T-cell (primary cell): ENCODE data around the gene PPP3CA. TPM values are rescaled to one million over a fixed set of nuclear protein-coding genes. Genes with fewer than 3 reads are reported as not detected.

Experiments
- ATAC-seq, 4 experiments: fragments of 200-7000 bp in 3 of 4; fragments of 150-1000 bp in 1 of 4; cut with Tn5 transposase; replicated peaks in 1 of 4; 1 replicate in 3 of 4; 2 replicates in 1 of 4; pipeline ENCODE4 v1.10.0; 2021; ENCODE audit warnings: moderate library complexity in 3 of 4, mild to moderate bottlenecking in 2 of 4, moderate number of reproducible peaks in 1 of 4
- CTCF ChIA-PET, 2 donors: fragments of 300-600 bp; sonication (Branson Sonifier 250); formaldehyde crosslinking; loops; one replicate each; lab custom pipeline; 2022; ENCODE audit warnings: antibody characterized with exemption in 2 of 2; lab: Charles Lee
- POLR2A ChIA-PET, 2 donors: fragments of 300-600 bp; sonication (Branson Sonifier 250); formaldehyde crosslinking; loops; one replicate each; lab custom pipeline; 2022; ENCODE audit warnings: antibody characterized with exemption in 2 of 2; lab: Charles Lee
- DNase-seq, 35 experiments: peaks; one replicate each; pipeline versions ENCODE4 v3.0.0 to v3.0.0-alpha.2; 2013 to 2023
- H3K27ac ChIP-seq: one replicate; pipeline ENCODE4 v1.5.1; 2013; ENCODE audit warnings: low read length
- H3K27me3 ChIP-seq, 2 experiments: replicated peaks in 1 of 2; 1 replicate in 1 of 2; 2 replicates in 1 of 2; pipeline versions ENCODE4 v1.6.1 to v1.7.0; 2013; ENCODE audit warnings: low read length in 1 of 2, mixed read lengths in 1 of 2; ENCODE audit not compliant: control insufficient read depth in 2 of 2, insufficient read depth in 2 of 2; ENCODE audit errors: extremely low read depth in 1 of 2
- H3K36me3 ChIP-seq, 2 donors: 1 replicate in 1 of 2; 2 replicates in 1 of 2; pipeline versions ENCODE4 v1.6.1 to v1.7.0; 2013; ENCODE audit warnings: low read length in 1 of 2; ENCODE audit not compliant: control insufficient read depth in 2 of 2, insufficient read depth in 1 of 2; ENCODE audit errors: extremely low read depth in 1 of 2
- H3K4me1 ChIP-seq, 2 experiments: 1 replicate in 1 of 2; 2 replicates in 1 of 2; pipeline versions ENCODE4 v1.6.1 to v1.7.0; 2013; ENCODE audit warnings: low read length in 2 of 2, mixed read lengths in 1 of 2; ENCODE audit not compliant: insufficient read depth in 2 of 2, control insufficient read depth in 1 of 2; ENCODE audit errors: extremely low read depth in 1 of 2
- H3K4me3 ChIP-seq, 2 donors: 1 replicate in 1 of 2; 2 replicates in 1 of 2; pipeline versions ENCODE4 v1.5.1 to v1.7.0; 2013; ENCODE audit warnings: mild to moderate bottlenecking in 2 of 2, low read length in 1 of 2, moderate library complexity in 1 of 2; ENCODE audit not compliant: control insufficient read depth in 1 of 2; ENCODE audit errors: extremely low read depth in 1 of 2
- H3K9me3 ChIP-seq: 2 replicates; pipeline ENCODE4 v1.7.0; 2013
- H3K27ac Mint-ChIP-seq, 2 donors: one replicate each; pipeline ENCODE4 v1.8.0; 2020 to 2021; ENCODE audit warnings: mild to moderate bottlenecking in 2 of 2, mixed read lengths in 2 of 2
- H3K27me3 Mint-ChIP-seq, 2 donors: one replicate each; pipeline ENCODE4 v1.8.0; 2021 to 2022; ENCODE audit warnings: mixed read lengths in 2 of 2
- H3K36me3 Mint-ChIP-seq: one replicate; pipeline ENCODE4 v1.8.0; 2021; ENCODE audit warnings: mixed read lengths
- H3K4me1 Mint-ChIP-seq, 3 donors: one replicate each; pipeline ENCODE4 v1.8.0; 2020 to 2022; ENCODE audit warnings: mixed read lengths in 3 of 3, mild to moderate bottlenecking in 1 of 3
- H3K4me3 Mint-ChIP-seq, 3 donors: one replicate each; pipeline ENCODE4 v1.8.0; 2020 to 2022; ENCODE audit warnings: mild to moderate bottlenecking in 3 of 3, mixed read lengths in 3 of 3, moderate library complexity in 3 of 3
- H3K9me3 Mint-ChIP-seq, 3 donors: one replicate each; pipeline ENCODE4 v1.8.0; 2020 to 2022; ENCODE audit warnings: mixed read lengths in 3 of 3
- WGBS: methylation state at CpG from one replicate; pipeline ENCODE4 v1.1.5; 2013; ENCODE audit warnings: missing lambda C conversion rate; ENCODE audit not compliant: insufficient coverage; 5-methylcytosine and 5-hydroxymethylcytosine counted together
- total RNA-seq, 35 experiments: library from RNA in 6 of 35; stranded (reverse) in 6 of 35; fragments of 120-200 nt in 1 of 35; gene quantifications; one replicate each; pipeline versions ENCODE4 v1.2.1 to v1.2.4 and lab custom pipeline; 2013 to 2026

Gene PPP3CA
- total RNA-seq, 5 donors from 2014 or later (not counting 1 experiment from before 2014, with no cell fraction given): 28.2 to 35.7 (median 33.5) TPM

GRCh38 chr4:101251261-101251660 lies 96.1 kb downstream of the PPP3CA start:
- Histone ChIP-seq H3K27ac (no peak overlapping the region), H3K4me1 (no peaks in the 10 kb centered on the region), H3K4me3 (no peak overlapping the region), H3K9me3 (no peaks in the 10 kb centered on the region), H3K27me3 (no peaks in the 10 kb centered on the region), H3K36me3 (no peaks in the 10 kb centered on the region)
- peaks cover 29 to 35% (median 30%) of the 10 kb centered on the region in 3 donors for H3K4me1 Mint-ChIP-seq
- no CpG with 5 or more reads among the region's 3 CpGs for WGBS
- H3K4me3 Mint-ChIP-seq: no peak overlapping the region
- H3K9me3 Mint-ChIP-seq: no peaks in the 10 kb centered on the region
- H3K36me3 Mint-ChIP-seq: peaks cover 3% of the 10 kb centered on the region
- H3K27ac Mint-ChIP-seq: no peak overlapping the region
- POLR2A ChIA-PET: no interaction called here
- no peak for DNase-seq
- no peaks in the 10 kb centered on the region for H3K27me3 Mint-ChIP-seq
- CTCF ChIA-PET: no interaction called here
- no peak for ATAC-seq

- Mint-ChIP-seq H3K9me3 (no peaks in the 10 kb centered on the region), H3K27me3 (no peaks in the 10 kb centered on the region), H3K4me3 (no peak overlapping the region), H3K4me1 (peaks cover 32 to 48% (median 34%) of the 10 kb centered on the region in 3 donors), H3K36me3 (peaks cover 3% of the 10 kb centered on the region), H3K27ac (no peak overlapping the region)
- no peak overlapping the region for H3K4me3 ChIP-seq
- no peak for ATAC-seq
- H3K36me3 ChIP-seq: no peaks in the 10 kb centered on the region
- H3K27me3 ChIP-seq: no peaks in the 10 kb centered on the region
- no peak for DNase-seq
- POLR2A ChIA-PET: no interaction called here
- H3K27ac ChIP-seq: no peak overlapping the region
- no CpG with 5 or more reads among the region's 5 CpGs for WGBS
- H3K9me3 ChIP-seq: no peaks in the 10 kb centered on the region
- peaks cover 0 to 2% of the 10 kb centered on the region in 2 experiments for H3K4me1 ChIP-seq
- CTCF ChIA-PET: interaction anchor here (0.6 kb wide), 2 partner anchors 16 to 66 kb away, joined by 3 to 9 read pairs; no protein-coding TSS in a partner anchor
Measured at GRCh38 chr4:101244349-101244748, 103.0 kb downstream of the PPP3CA start.

DNA sequence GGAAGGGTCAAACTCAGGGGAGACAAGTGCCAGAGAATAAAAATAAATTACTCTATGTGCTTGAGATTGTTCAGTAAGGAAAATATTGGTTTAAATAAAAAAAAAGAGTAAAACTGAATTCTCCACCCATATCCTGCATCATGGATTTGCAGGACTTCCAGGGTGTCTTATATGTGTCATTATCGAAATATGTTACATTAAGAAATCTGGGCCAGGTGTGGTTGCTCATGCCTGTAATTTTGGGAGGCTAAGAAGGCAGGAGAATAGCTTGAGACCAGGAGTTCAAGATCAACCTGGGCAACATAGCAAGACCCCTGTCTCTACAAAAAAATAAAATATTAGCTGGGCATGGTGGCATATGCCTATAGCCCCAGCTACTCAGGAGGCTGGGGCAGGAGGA lies 104.9 kb downstream of the PPP3CA start:
- H3K27ac ChIP-seq: no peak overlapping the region
- H3K4me3 ChIP-seq: no peak overlapping the region
- H3K27ac Mint-ChIP-seq: no peak overlapping the region
- no peaks in the 10 kb centered on the region for H3K27me3 Mint-ChIP-seq
- H3K4me3 Mint-ChIP-seq: no peak overlapping the region
- no peak for ATAC-seq
- CTCF ChIA-PET: no interaction called here
- H3K4me1 Mint-ChIP-seq: peaks cover 45 to 53% (median 47%) of the 10 kb centered on the region in 3 donors
- POLR2A ChIA-PET: no interaction called here
- DNase-seq: no peak
- no peaks in the 10 kb centered on the region for H3K27me3 ChIP-seq
- H3K36me3 Mint-ChIP-seq: peaks cover 2% of the 10 kb centered on the region
- no peaks in the 10 kb centered on the region for H3K9me3 ChIP-seq
- no CpG with 5 or more reads among the region's 1 CpG for WGBS
- H3K36me3 ChIP-seq: no peaks in the 10 kb centered on the region
- peaks cover 0 to 2% of the 10 kb centered on the region in 2 experiments for H3K4me1 ChIP-seq
- H3K9me3 Mint-ChIP-seq: no peaks in the 10 kb centered on the region

DNA sequence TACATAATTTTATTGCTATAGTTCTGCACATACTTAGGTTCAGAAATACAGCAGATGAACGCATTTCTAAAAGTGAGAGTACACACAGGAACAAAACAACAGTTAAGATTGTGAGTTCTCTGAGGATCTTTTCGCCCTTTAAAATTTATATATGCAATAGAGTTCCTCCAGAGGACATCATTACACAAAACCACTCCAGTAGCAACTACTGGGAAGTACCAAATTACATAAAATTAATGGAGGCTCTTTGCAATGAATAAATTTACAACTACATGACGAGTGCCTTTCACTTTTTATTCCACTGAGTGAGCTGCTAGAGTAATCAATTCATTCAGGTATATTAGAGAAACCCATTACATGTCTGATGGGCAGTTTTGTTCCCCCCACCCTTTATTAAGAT lies 107.2 kb downstream of the PPP3CA start:
- H3K36me3 ChIP-seq: no peaks in the 10 kb centered on the region
- no peak overlapping the region for H3K4me3 ChIP-seq
- CTCF ChIA-PET: no interaction called here
- H3K4me1 ChIP-seq: peaks cover 0 to 2% of the 10 kb centered on the region in 2 experiments
- POLR2A ChIA-PET: no interaction called here
- Mint-ChIP-seq H3K27me3 (no peaks in the 10 kb centered on the region), H3K9me3 (no peaks in the 10 kb centered on the region), H3K4me3 (no peak overlapping the region), H3K27ac (no peak overlapping the region), H3K36me3 (no peaks in the 10 kb centered on the region), H3K4me1 (peaks cover 42 to 49% (median 46%) of the 10 kb centered on the region in 3 donors)
- ATAC-seq (no peak), DNase-seq (no peak)
- no peaks in the 10 kb centered on the region for H3K27me3 ChIP-seq
- no peak overlapping the region for H3K27ac ChIP-seq
- H3K9me3 ChIP-seq: no peaks in the 10 kb centered on the region
- WGBS: no CpG with 5 or more reads among the region's 3 CpGs

DNA sequence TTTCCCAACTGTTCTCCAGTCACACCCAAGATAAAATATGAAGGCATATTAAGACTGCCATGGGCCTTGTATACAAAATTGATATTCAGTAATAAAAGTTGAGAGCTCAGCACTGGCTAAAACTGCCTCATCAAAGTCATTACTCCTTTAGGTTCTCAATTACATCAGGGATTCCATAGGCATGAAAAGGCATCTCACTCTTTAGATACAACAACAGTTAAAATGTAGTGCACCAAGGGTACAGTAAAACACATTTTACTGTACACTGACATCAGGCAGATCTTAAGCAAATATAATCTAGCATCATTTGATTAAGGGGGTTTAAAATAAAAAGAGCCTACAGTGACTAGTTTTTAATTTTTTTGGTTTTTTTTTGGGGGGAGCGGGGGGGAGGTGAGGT lies 107.7 kb downstream of the PPP3CA start:
- Mint-ChIP-seq H3K4me1 (peaks cover 40 to 45% (median 44%) of the 10 kb centered on the region in 3 donors), H3K27me3 (no peaks in the 10 kb centered on the region), H3K36me3 (no peaks in the 10 kb centered on the region), H3K4me3 (no peak overlapping the region), H3K9me3 (no peaks in the 10 kb centered on the region), H3K27ac (no peak overlapping the region)
- no peaks in the 10 kb centered on the region for H3K9me3 ChIP-seq
- no peaks in the 10 kb centered on the region for H3K27me3 ChIP-seq
- no peak overlapping the region for H3K4me3 ChIP-seq
- ChIA-PET POLR2A (no interaction called here), CTCF (no interaction called here)
- DNase-seq (no peak), ATAC-seq (no peak)
- H3K4me1 ChIP-seq: peaks cover 0 to 2% of the 10 kb centered on the region in 2 experiments
- no peaks in the 10 kb centered on the region for H3K36me3 ChIP-seq
- WGBS: no CpG with 5 or more reads among the region's 1 CpG
- no peak overlapping the region for H3K27ac ChIP-seq

DNA sequence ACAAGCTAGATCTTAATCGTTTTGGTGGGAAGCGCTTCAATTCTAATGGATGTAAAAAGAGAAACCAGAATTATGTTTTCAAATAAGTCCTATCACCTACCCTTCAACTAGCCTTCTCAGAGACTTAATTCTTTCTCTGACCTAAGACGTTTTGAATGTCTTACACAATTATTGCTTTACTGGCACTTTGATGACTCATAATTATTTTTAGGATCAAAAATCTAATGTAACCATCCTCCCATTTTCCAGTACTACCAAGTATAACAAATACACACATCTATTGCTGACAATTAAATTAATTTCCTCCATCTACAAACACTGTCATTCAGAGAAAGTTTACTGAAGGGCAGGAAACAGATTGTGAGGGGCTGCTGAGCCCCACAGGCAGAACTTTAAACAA lies 108.6 kb downstream of the PPP3CA start:
- H3K9me3 ChIP-seq: no peaks in the 10 kb centered on the region
- CTCF ChIA-PET: no interaction called here
- H3K4me3 ChIP-seq: no peak overlapping the region
- Mint-ChIP-seq H3K36me3 (no peaks in the 10 kb centered on the region), H3K27me3 (no peaks in the 10 kb centered on the region), H3K4me3 (no peak overlapping the region), H3K4me1 (peaks cover 36 to 44% (median 40%) of the 10 kb centered on the region in 3 donors), H3K27ac (no peak overlapping the region), H3K9me3 (no peaks in the 10 kb centered on the region)
- POLR2A ChIA-PET: no interaction called here
- no peaks in the 10 kb centered on the region for H3K36me3 ChIP-seq
- no peaks in the 10 kb centered on the region for H3K27me3 ChIP-seq
- WGBS: no CpG with 5 or more reads among the region's 3 CpGs
- DNase-seq (no peak), ATAC-seq (no peak)
- H3K27ac ChIP-seq: no peak overlapping the region
- no peaks in the 10 kb centered on the region for H3K4me1 ChIP-seq

- POLR2A ChIA-PET: interaction anchor here (0.5 to 0.6 kb wide), 2 partner anchors 67 to 90 kb away, joined by 3 to 7 read pairs; no protein-coding TSS in a partner anchor
- Histone ChIP-seq H3K27me3 (no peaks in the 10 kb centered on the region), H3K4me1 (no peaks in the 10 kb centered on the region), H3K9me3 (no peaks in the 10 kb centered on the region), H3K36me3 (no peaks in the 10 kb centered on the region), H3K4me3 (no peak overlapping the region), H3K27ac (no peak overlapping the region)
- H3K36me3 Mint-ChIP-seq: no peaks in the 10 kb centered on the region
- WGBS: 100% methylated on average over 1 of the region's 3 CpGs
- no peak for DNase-seq
- H3K9me3 Mint-ChIP-seq: no peaks in the 10 kb centered on the region
- CTCF ChIA-PET: no interaction called here
- no peak overlapping the region for H3K27ac Mint-ChIP-seq
- no peak for ATAC-seq
- no peak overlapping the region for H3K4me3 Mint-ChIP-seq
- no peaks in the 10 kb centered on the region for H3K27me3 Mint-ChIP-seq
- peaks cover 36 to 43% (median 39%) of the 10 kb centered on the region in 3 donors for H3K4me1 Mint-ChIP-seq
Measured at GRCh38 chr4:101237773-101238172, 109.6 kb downstream of the PPP3CA start.
